ENCODE data around the gene ZNF138. TPM values are rescaled to one million over a fixed set of nuclear protein-coding genes. Genes with fewer than 3 reads are reported as not detected.

ZNF138 gene
- total RNA-seq, 1 experiment from 2014 or later, result 25.6 TPM

GRCh38 chr7:64849250-64849923 lies 55.2 kb downstream of the ZNF138 start:
- H3K9ac ChIP-seq (ENCODE audit: extremely low read depth, insufficient read length, low read length), result no peak overlapping the region
- H3K18ac ChIP-seq (ENCODE audit: insufficient read length, low read depth, low read length), result no peak overlapping the region
- H3K23ac ChIP-seq (ENCODE audit: insufficient read length, low read depth, low read length), result no peak overlapping the region
- H3K23me2 ChIP-seq (ENCODE audit: insufficient read length, low read depth, low read length, poor library complexity, severe bottlenecking), result no peaks in the 10 kb centered on the region
- Mint-ChIP-seq H3K36me3 (ENCODE audit: insufficient read depth in 1 of 3, low read depth in 3 of 3) (peaks cover 0 to 4% (median 0%) of the 10 kb centered on the region in 3 experiments; a peak in 2 of 7 replicates), H3K4me3 (no peak overlapping the region), H3K27me3 (ENCODE audit: low read depth) (peaks cover 1% of the 10 kb centered on the region), H3K27ac (no peak overlapping the region), H3K4me1 (no peaks in the 10 kb centered on the region), H3K9me3 (peaks cover 39 to 66% of the 10 kb centered on the region in 2 experiments)
- no peak overlapping the region for H3K4ac ChIP-seq (ENCODE audit: low read depth, low read length)
- H2AFZ ChIP-seq (ENCODE audit: low read length), result no peak overlapping the region
- no peak overlapping the region for H3K4me2 ChIP-seq (ENCODE audit: insufficient read depth, insufficient read length, low read length)
- no peaks in the 10 kb centered on the region for H3K79me2 ChIP-seq (ENCODE audit: insufficient read depth, low read length)
- no peak for DNase-seq
- no peak overlapping the region for H2BK120ac ChIP-seq (ENCODE audit: low read depth, low read length, poor library complexity, severe bottlenecking)
- no peak overlapping the region for H4K8ac ChIP-seq (replicated peaks; ENCODE audit: insufficient read length, low read depth, low read length)
- H2AK5ac ChIP-seq (ENCODE audit: insufficient read length, low read length), result no peak overlapping the region
- no peak overlapping the region for H3K56ac ChIP-seq (ENCODE audit: insufficient read length, low read depth, low read length)
- WGBS (ENCODE audit: extremely low coverage, insufficient read length, low lambda C conversion rate), result no CpG with 5 or more reads among the region's 5 CpGs
- no peak overlapping the region for H2BK15ac ChIP-seq (ENCODE audit: low read depth, low read length)
- H3K27me3 ChIP-seq (ENCODE audit: insufficient read depth, low read length), result no peaks in the 10 kb centered on the region
- no peaks in the 10 kb centered on the region for H3K79me1 ChIP-seq (ENCODE audit: insufficient read depth, low read depth, low read length, poor library complexity, severe bottlenecking)
- H2BK20ac ChIP-seq (ENCODE audit: low read depth, low read length, poor library complexity, severe bottlenecking), result no peak overlapping the region
- peak; percentile 46; the same call in 2 of the 3 replicates for TF ChIP-seq CTCF (conservative IDR thresholded peaks at IDR 0.05)
- H4K91ac ChIP-seq (ENCODE audit: insufficient read length, low read depth, low read length), result no peak overlapping the region
- H4K20me1 ChIP-seq (ENCODE audit: control insufficient read depth, insufficient read depth, insufficient read length), result no peaks in the 10 kb centered on the region
- no peaks in the 10 kb centered on the region for H3K9me3 ChIP-seq (ENCODE audit: control insufficient read depth, low read depth, low read length)
- H3K14ac ChIP-seq (ENCODE audit: insufficient read depth, low read length), result no peak overlapping the region; the same call in 1 of the 2 replicates
- H3K4me1 ChIP-seq (ENCODE audit: insufficient read depth, low read length), result no peaks in the 10 kb centered on the region
- H2BK5ac ChIP-seq (ENCODE audit: insufficient read length, low read length), result no peak overlapping the region
- no peak overlapping the region for H4K5ac ChIP-seq (ENCODE audit: insufficient read length, low read depth, low read length)
- H2BK12ac ChIP-seq (ENCODE audit: insufficient read length, low read depth, low read length), result no peak overlapping the region
- no peak overlapping the region for H3K27ac ChIP-seq (ENCODE audit: insufficient read length, low read depth, low read length)
- no peak overlapping the region for H3T11ph ChIP-seq (ENCODE audit: low read length)

Measured in H9 (cell line).